ENCODE data around the gene SPATA6.
"Not testable (repeated sequence)": the region's sequence is repeated elsewhere in the genome, so short reads cannot be mapped to it uniquely, and the experiment has no call there.

SPATA6 gene

GRCh38 chr1:48450505-48450904, 21.5 kb downstream of the SPATA6 start:
- no peak for DNase-seq

DNA sequence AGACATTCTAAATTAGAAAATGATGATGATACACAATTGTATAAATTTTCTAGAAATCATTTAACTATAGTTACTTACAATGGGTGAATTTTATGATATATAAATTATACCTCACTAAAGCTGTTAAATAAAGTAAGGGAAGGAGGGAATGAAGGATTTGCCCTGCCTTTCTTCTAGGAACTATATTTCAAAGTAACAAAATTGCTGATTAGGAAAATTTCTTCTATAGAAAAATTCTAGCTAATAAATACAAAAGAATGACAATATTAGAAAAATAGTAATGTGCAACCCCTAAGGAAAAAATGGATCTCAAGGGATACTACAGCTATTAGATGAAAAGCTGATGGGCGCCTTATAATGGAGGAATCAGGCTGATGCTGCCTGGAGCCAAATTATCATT, 23.1 kb downstream of the SPATA6 start:
- no peak for DNase-seq

- DNase-seq, result not testable (repeated sequence)
Measured at GRCh38 chr1:48444186-48444585, 27.8 kb downstream of the SPATA6 start.

DNA sequence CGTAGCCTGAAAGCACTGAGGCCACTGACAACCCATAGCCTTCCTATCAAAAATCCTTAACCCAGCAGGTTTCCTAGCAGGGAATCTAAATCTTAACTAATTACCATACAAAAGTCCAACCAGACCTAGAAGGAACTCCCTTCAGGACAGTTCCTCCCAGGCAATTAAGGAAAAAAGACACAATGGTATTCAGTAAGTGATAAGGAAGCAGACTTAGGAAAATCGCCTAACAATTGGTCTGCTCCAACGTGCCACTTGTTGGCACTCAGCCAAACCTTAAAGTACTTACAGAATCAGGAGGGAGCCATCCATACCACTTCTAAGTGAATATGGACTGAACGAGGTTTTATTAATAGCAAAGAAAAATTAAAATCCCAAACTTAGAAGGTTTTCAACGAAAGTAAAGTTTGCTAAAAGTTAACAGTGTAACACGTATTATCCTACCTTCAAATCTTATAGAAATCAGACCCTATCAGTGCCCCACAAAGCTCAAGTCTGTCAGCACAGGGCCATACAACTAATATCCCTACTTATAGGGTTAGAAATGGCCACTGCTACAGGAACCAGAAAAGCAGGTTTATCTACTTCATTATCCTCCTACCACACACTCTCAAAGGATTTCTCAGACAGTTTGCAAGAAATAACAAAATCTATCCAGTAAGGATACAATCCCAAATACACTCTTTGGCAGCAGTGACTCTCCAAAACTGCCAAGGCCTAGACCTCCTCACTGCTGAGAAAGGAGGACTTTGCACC, 29.0 kb downstream of the SPATA6 start:
- DNase-seq, result no peak

DNA sequence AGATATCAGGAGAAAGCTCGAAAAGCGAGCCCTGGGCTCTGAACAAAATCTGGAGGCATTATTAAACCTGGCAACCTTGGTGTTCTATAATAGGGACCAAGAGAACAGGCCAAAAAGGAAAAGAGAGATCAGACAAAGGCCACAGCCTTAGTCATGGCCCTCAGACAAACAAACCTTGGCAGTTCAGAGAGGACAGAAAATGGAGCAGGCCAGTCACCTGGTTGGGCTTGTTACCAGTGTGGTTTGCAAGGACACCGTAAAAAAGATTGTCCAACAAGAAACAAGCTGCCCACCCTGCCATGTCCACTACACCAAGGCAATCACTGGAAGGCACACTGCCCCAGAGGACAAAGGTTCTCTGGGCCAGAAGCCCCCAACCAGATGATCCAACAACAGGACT, 31.2 kb downstream of the SPATA6 start:
- not testable (repeated sequence) for DNase-seq

- DNase-seq, result no peak
Measured at GRCh38 chr1:48439380-48439779, 32.6 kb downstream of the SPATA6 start.

- DNase-seq, result not testable (repeated sequence)
Measured at GRCh38 chr1:48437379-48437778, 34.6 kb downstream of the SPATA6 start.

DNA sequence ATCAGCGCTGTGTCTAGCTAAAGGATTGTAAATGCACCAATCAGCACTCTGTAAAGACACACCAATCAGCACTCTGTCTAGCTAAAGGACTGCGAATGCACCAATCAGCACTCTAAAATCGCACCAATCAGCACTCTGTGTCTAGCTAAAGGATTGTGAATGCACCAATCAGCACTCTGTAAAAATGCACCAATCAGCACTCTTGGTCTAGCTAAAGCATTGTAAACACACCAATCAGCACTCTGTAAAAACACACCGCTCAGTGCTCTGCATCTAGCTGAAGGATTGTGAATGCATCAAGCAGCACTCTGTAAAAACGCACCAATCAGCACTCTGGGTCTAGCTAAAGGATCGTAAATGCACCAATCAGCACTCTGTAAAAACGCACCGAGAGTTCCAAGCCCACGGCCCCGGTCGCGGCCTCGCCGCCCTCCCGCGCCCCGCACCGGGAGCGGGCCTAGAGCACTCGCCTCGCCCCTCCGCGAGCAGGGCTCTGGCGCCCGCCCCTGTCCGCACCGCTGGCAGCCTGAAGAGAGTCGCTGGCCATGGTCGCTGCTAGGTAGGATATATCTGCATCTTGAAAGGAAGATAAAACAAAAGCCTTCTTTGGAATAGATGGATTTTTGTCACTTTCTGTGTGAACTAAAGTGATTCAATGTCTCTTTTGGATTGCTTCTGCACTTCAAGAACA, 36.5 kb downstream of the SPATA6 start:
- DNase-seq, result not testable (repeated sequence)

GRCh38 chr1:48430832-48431231, 41.2 kb downstream of the SPATA6 start:
- no peak for DNase-seq

DNA sequence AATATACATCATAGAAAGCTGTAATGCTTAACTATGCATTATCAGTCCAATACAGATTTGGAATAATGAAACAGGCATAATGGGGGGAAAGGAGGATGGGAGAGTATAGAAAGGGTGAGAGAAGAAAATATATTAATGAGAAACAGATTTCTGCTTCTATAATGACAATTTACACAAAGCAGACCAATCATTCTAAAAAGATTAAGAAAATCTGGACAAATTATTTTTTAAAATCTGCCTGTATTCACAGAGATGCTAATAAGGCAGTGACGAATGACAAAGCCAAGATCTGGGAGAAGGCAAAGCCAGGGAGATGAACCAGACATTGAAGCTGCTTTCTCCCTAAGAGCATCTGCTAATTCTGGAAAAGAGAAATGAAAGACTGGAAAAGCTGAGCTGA, 50.0 kb downstream of the SPATA6 start:
- no peak for DNase-seq

- DNase-seq, result no peak
Measured at GRCh38 chr1:48418742-48419141, 53.3 kb downstream of the SPATA6 start.

- DNase-seq, result no peak
Measured at GRCh38 chr1:48415050-48415449, 57.0 kb downstream of the SPATA6 start.

GRCh38 chr1:48414264-48414663, 57.7 kb downstream of the SPATA6 start:
- DNase-seq, result no peak

GRCh38 chr1:48405940-48406339, 66.1 kb downstream of the SPATA6 start:
- no peak for DNase-seq

- no peak for DNase-seq
Measured at GRCh38 chr1:48405400-48405799, 66.6 kb downstream of the SPATA6 start.

GRCh38 chr1:48402599-48402998, 69.4 kb downstream of the SPATA6 start:
- DNase-seq, result no peak

DNA sequence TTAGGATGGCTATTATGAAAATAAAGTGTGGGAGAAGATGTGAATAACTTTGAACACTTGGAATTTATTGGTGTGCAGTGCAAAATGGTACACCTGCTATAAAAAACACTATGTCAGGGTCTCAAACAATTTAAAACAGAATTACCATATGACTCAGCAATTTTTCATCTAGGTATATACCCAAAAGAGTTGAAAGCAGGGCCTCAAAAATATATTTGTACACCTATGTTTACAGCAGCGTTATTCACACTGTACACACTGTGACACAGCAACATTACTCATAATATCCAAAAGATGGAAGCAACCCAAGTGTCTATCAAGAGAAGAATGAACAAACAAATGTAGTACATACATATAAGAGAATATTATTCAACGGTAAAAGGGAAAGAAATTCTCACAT, 75.8 kb downstream of the SPATA6 start:
- no peak for DNase-seq

- DNase-seq, result no peak
Measured at GRCh38 chr1:48391926-48392325, 80.1 kb downstream of the SPATA6 start.

DNA sequence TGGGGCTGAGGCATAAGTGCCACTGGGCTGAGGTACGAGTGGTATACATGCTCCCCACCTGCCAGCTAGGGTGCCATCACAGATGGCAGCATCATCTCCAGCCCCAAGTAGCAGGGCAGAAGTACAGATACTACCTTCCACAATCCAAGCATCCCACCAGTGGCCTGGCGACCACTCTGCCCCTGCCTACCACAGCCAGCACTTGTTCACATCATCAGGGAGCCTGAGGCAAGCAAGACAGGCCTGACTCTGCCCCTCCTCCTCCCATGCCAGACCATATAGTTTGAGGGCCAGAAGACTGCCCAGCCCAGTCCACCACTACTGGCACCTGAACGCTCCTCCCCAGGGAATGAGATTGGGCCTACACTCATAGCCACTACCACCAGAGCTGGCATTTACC, 84.6 kb downstream of the SPATA6 start:
- DNase-seq, result no peak

DNA sequence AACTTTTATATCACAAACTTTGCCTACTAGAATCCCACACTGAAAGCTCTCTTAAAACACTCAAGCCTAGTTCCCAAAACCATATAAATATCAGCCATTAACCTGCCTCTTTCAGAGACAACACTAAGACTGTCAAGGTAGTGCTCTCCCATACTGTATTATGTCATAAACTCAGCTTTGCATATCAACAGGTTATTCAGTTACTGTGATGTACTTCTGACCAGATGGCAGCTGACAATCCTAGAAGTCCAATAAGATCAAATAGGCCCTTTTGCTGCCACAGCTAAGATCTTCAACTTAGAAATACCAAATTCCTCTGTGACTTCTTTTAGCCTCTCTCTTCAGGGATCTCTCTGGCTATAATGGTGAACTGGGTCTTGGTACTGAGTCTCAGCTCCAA, 97.2 kb downstream of the SPATA6 start:
- no peak for DNase-seq

- DNase-seq, result no peak
Measured at GRCh38 chr1:48371598-48371997, 100.4 kb downstream of the SPATA6 start.

- no peak for DNase-seq
Measured at GRCh38 chr1:48362901-48363300, 109.1 kb downstream of the SPATA6 start.

GRCh38 chr1:48356901-48357300, 115.1 kb downstream of the SPATA6 start:
- no peak for DNase-seq

DNA sequence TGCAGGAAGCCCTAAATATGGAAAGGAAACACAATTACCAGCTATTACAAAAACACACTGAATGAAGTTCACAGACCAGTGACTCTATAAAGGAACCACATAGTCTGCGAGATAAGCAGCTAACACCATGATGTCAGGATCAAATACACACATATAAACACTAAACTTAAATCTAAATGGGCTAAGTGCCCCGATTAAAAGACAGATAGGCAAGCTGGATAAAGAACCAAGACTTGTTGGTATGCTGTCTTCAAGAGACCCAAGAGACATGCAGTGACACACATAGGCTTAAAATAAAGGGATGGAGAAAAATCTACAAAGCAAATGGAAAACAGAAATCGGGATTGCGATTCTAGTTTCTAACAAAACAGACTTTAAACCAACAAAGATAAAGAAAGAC, 127.6 kb downstream of the SPATA6 start:
- DNase-seq, result no peak

DNA sequence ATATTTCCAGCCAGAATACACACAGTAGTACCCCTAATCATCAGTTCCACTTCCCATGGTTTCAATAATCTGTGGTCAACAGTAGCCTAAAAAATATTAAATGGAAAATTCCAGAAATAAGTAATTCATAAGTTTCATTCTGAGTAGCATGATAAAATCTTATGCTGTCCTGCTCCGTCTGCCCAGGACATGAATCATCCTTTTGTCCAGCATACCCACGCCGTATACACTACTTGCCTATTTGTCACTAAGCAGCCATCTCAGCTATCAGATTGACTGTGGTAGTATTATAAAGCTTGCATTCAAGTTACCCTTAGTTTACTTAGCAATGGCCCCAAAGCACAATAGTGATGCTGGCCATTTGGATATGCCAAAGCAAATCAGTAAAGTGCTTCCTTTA, 130.8 kb downstream of the SPATA6 start:
- DNase-seq, result no peak

All from GOT3 (cell line).